H9 (cell line): ENCODE measurements around the gene SOX11. TPM values are rescaled to one million over a fixed set of nuclear protein-coding genes. Genes with fewer than 3 reads are reported as not detected.
"Not testable (repeated sequence)": the region's sequence is repeated elsewhere in the genome, so short reads cannot be mapped to it uniquely, and the experiment has no call there.

ENCODE experiments used
- DNase-seq: peaks from one replicate; pipeline ENCODE4 v3.0.0-alpha.2; 2017
- H2AFZ ChIP-seq: one replicate; pipeline ENCODE4 v1.6.1; 2013; ENCODE audit warnings: mild to moderate bottlenecking, low read length, control low read depth, moderate library complexity
- H2AK5ac ChIP-seq: 2 replicates; pipeline ENCODE4 v1.6.1; 2013; ENCODE audit warnings: low read length, control low read depth, mixed read lengths; ENCODE audit not compliant: insufficient read length
- H2BK120ac ChIP-seq: one replicate; pipeline ENCODE4 v1.6.1; 2013; ENCODE audit warnings: low read depth, mild to moderate bottlenecking, low read length, control low read depth, inconsistent platforms; ENCODE audit not compliant: poor library complexity, severe bottlenecking
- H2BK12ac ChIP-seq: 2 replicates; pipeline ENCODE4 v1.6.1; 2013; ENCODE audit warnings: low read length, control low read depth, mixed read lengths, low read depth; ENCODE audit not compliant: insufficient read length
- H2BK15ac ChIP-seq: 2 replicates; pipeline ENCODE4 v1.6.1; 2013; ENCODE audit warnings: low read depth, low read length, control low read depth
- H2BK20ac ChIP-seq: one replicate; pipeline ENCODE4 v1.6.1; 2013; ENCODE audit warnings: low read depth, mild to moderate bottlenecking, low read length, control low read depth, inconsistent platforms; ENCODE audit not compliant: poor library complexity, severe bottlenecking
- H2BK5ac ChIP-seq: 2 replicates; pipeline ENCODE4 v1.6.1; 2013; ENCODE audit warnings: low read length, control low read depth, mixed read lengths; ENCODE audit not compliant: insufficient read length
- H3K14ac ChIP-seq: 2 replicates; pipeline ENCODE4 v1.6.1; 2013; ENCODE audit warnings: low read length, control low read depth; ENCODE audit not compliant: insufficient read depth
- H3K18ac ChIP-seq: 2 replicates; pipeline ENCODE4 v1.6.1; 2013; ENCODE audit warnings: low read depth, mild to moderate bottlenecking, mixed read lengths, low read length, control low read depth; ENCODE audit not compliant: insufficient read length
- H3K23ac ChIP-seq: 2 replicates; pipeline ENCODE4 v1.6.1; 2013; ENCODE audit warnings: low read length, control low read depth, mixed read lengths, low read depth; ENCODE audit not compliant: insufficient read length
- H3K23me2 ChIP-seq: 2 replicates; pipeline ENCODE4 v1.6.1; 2013; ENCODE audit warnings: low read depth, mild to moderate bottlenecking, mixed read lengths, low read length, control low read depth; ENCODE audit not compliant: insufficient read length, poor library complexity, severe bottlenecking
- H3K27ac ChIP-seq: 2 replicates; pipeline ENCODE4 v1.5.1; 2013; ENCODE audit warnings: low read length, control low read depth, mixed read lengths, low read depth; ENCODE audit not compliant: insufficient read length
- H3K27me3 ChIP-seq: 2 replicates; pipeline ENCODE4 v1.6.1; 2013; ENCODE audit warnings: low read length, control low read depth, inconsistent platforms; ENCODE audit not compliant: insufficient read depth
- H3K4ac ChIP-seq: 2 replicates; pipeline ENCODE4 v1.6.1; 2013; ENCODE audit warnings: low read depth, mild to moderate bottlenecking, control low read depth, inconsistent platforms, low read length, moderate library complexity
- H3K4me1 ChIP-seq: 2 replicates; pipeline ENCODE4 v1.6.1; 2013; ENCODE audit warnings: low read length, control low read depth, inconsistent platforms; ENCODE audit not compliant: insufficient read depth
- H3K4me2 ChIP-seq: 2 replicates; pipeline ENCODE4 v1.6.1; 2013; ENCODE audit warnings: low read length, control low read depth, mixed read lengths; ENCODE audit not compliant: insufficient read length, insufficient read depth
- H3K56ac ChIP-seq: 2 replicates; pipeline ENCODE4 v1.6.1; 2013; ENCODE audit warnings: low read depth, mild to moderate bottlenecking, mixed read lengths, low read length, control low read depth; ENCODE audit not compliant: insufficient read length
- H3K79me1 ChIP-seq: 2 replicates; pipeline ENCODE4 v1.6.1; 2013; ENCODE audit warnings: low read depth, mild to moderate bottlenecking, moderate library complexity, low read length, control low read depth, inconsistent platforms; ENCODE audit not compliant: insufficient read depth, poor library complexity, severe bottlenecking
- H3K79me2 ChIP-seq: 2 replicates; pipeline ENCODE4 v1.6.1; 2013; ENCODE audit warnings: low read length, control low read depth, inconsistent platforms; ENCODE audit not compliant: insufficient read depth
- H3K9ac ChIP-seq: 2 replicates; pipeline ENCODE4 v1.6.1; 2013; ENCODE audit warnings: low read length, control low read depth, mixed read lengths; ENCODE audit not compliant: insufficient read length; ENCODE audit errors: extremely low read depth
- H3K9me3 ChIP-seq: one replicate; pipeline ENCODE4 v1.6.1; 2013; ENCODE audit warnings: low read depth, low read length, inconsistent platforms; ENCODE audit not compliant: control insufficient read depth
- H3T11ph ChIP-seq: one replicate; pipeline ENCODE4 v1.6.1; 2013; ENCODE audit warnings: mild to moderate bottlenecking, low read length, control low read depth, inconsistent platforms
- H4K20me1 ChIP-seq: one replicate; pipeline ENCODE4 v1.6.1; 2013; ENCODE audit not compliant: control insufficient read depth, insufficient read length, insufficient read depth
- H4K5ac ChIP-seq: 2 replicates; pipeline ENCODE4 v1.6.1; 2013; ENCODE audit warnings: low read depth, mild to moderate bottlenecking, mixed read lengths, low read length, control low read depth; ENCODE audit not compliant: insufficient read length
- H4K8ac ChIP-seq: replicated peaks from 2 replicates; pipeline ENCODE4 v1.6.1; 2013; ENCODE audit warnings: low read length, control low read depth, mixed read lengths, low read depth; ENCODE audit not compliant: insufficient read length
- H4K91ac ChIP-seq: 2 replicates; pipeline ENCODE4 v1.6.1; 2013; ENCODE audit warnings: low read depth, mild to moderate bottlenecking, moderate library complexity, mixed read lengths, low read length, control low read depth; ENCODE audit not compliant: insufficient read length
- H3K27ac Mint-ChIP-seq, 3 experiments: 2 replicates in 2 of 3; 3 replicates in 1 of 3; pipeline ENCODE4 v1.8.0; 2020 to 2021; ENCODE audit warnings: mixed read lengths in 3 of 3, mild to moderate bottlenecking in 1 of 3, moderate library complexity in 1 of 3
- H3K27me3 Mint-ChIP-seq: 2 replicates; pipeline ENCODE4 v1.8.0; 2021; ENCODE audit warnings: low read depth, mild to moderate bottlenecking, moderate library complexity, mixed read lengths
- H3K36me3 Mint-ChIP-seq, 3 experiments: 2 replicates in 2 of 3; 3 replicates in 1 of 3; pipeline ENCODE4 v1.8.0; 2020 to 2021; ENCODE audit warnings: low read depth in 3 of 3, mixed read lengths in 3 of 3; ENCODE audit not compliant: insufficient read depth in 1 of 3
- H3K4me1 Mint-ChIP-seq, 2 experiments: 2 replicates each; pipeline ENCODE4 v1.8.0; 2020; ENCODE audit warnings: mixed read lengths in 2 of 2
- H3K4me3 Mint-ChIP-seq, 2 experiments: 2 replicates in 1 of 2; 3 replicates in 1 of 2; pipeline ENCODE4 v1.8.0; 2020 to 2021; ENCODE audit warnings: mild to moderate bottlenecking in 2 of 2, mixed read lengths in 2 of 2, moderate library complexity in 1 of 2
- H3K9me3 Mint-ChIP-seq, 2 experiments: 2 replicates in 1 of 2; 3 replicates in 1 of 2; pipeline ENCODE4 v1.8.0; 2020; ENCODE audit warnings: mild to moderate bottlenecking in 2 of 2, mixed read lengths in 2 of 2, moderate library complexity in 1 of 2
- WGBS: extraction: QIAGEN DNeasy Blood & Tissue Kit; methylation state at CpG from one replicate; pipeline ENCODE4 v1.1.7; 2013; ENCODE audit warnings: missing lambda C conversion rate, low lambda C conversion rate, mixed read lengths; ENCODE audit not compliant: insufficient read length; ENCODE audit errors: extremely low coverage; 5-methylcytosine and 5-hydroxymethylcytosine counted together
- total RNA-seq: library from RNA; stranded (reverse); gene quantifications from 2 replicates; pipeline ENCODE4 v1.2.1, GENCODE V29; 2021
- TF ChIP-seq, protein P1 (sequence below): fragments of 200-600 bp; sonication (generic); conservative IDR thresholded peaks from 3 replicates; pipeline ENCODE4 v1.8.0; 2021; ENCODE audit warnings: antibody characterized with exemption, mild to moderate bottlenecking

SOX11 gene
- total RNA-seq, 1 experiment from 2014 or later: 43.8 TPM

GRCh38 chr2:5666798-5667197 lies 25.4 kb upstream of the SOX11 start:
- Mint-ChIP-seq H3K36me3 (peaks cover 0 to 2% (median 0%) of the 10 kb centered on the region in 3 experiments; a peak in 1 of 7 replicates), H3K4me1 (peaks cover 11 to 16% of the 10 kb centered on the region in 2 experiments), H3K27me3 (peaks cover 4% of the 10 kb centered on the region; the same call in 1 of the 2 replicates), H3K9me3 (no peaks in the 10 kb centered on the region; a peak in 1 of 5 replicates), H3K4me3 (no peak overlapping the region), H3K27ac (no peak overlapping the region; a peak in 1 of 7 replicates)
- no peak overlapping the region for H3K9ac ChIP-seq
- no peaks in the 10 kb centered on the region for H4K20me1 ChIP-seq
- no peaks in the 10 kb centered on the region for H3K79me2 ChIP-seq
- H3K56ac ChIP-seq: no peak overlapping the region
- peak; percentile 65 for DNase-seq
- H3K4me1 ChIP-seq: no peaks in the 10 kb centered on the region
- no peak overlapping the region for H3T11ph ChIP-seq
- H2AFZ ChIP-seq: no peak overlapping the region
- no peak overlapping the region for H2BK12ac ChIP-seq
- no peak overlapping the region for H2BK120ac ChIP-seq
- no peak overlapping the region for H3K18ac ChIP-seq
- H2BK20ac ChIP-seq: no peak overlapping the region
- no peaks in the 10 kb centered on the region for H3K27me3 ChIP-seq
- 0 out of 2 replicates have a peak overlapping the region, but pooled peaks have one; percentile 32 for H2BK15ac ChIP-seq
- no peaks in the 10 kb centered on the region for H3K9me3 ChIP-seq
- H2BK5ac ChIP-seq: no peak overlapping the region
- no peak overlapping the region for H4K5ac ChIP-seq
- no peak overlapping the region for H3K4me2 ChIP-seq
- H4K8ac ChIP-seq: no peak overlapping the region
- no peak overlapping the region; the same call in 1 of the 2 replicates for H3K14ac ChIP-seq
- no peak overlapping the region for H3K27ac ChIP-seq
- H3K23ac ChIP-seq: no peak overlapping the region
- no peaks in the 10 kb centered on the region for H3K79me1 ChIP-seq
- TF ChIP-seq, protein P1, sequence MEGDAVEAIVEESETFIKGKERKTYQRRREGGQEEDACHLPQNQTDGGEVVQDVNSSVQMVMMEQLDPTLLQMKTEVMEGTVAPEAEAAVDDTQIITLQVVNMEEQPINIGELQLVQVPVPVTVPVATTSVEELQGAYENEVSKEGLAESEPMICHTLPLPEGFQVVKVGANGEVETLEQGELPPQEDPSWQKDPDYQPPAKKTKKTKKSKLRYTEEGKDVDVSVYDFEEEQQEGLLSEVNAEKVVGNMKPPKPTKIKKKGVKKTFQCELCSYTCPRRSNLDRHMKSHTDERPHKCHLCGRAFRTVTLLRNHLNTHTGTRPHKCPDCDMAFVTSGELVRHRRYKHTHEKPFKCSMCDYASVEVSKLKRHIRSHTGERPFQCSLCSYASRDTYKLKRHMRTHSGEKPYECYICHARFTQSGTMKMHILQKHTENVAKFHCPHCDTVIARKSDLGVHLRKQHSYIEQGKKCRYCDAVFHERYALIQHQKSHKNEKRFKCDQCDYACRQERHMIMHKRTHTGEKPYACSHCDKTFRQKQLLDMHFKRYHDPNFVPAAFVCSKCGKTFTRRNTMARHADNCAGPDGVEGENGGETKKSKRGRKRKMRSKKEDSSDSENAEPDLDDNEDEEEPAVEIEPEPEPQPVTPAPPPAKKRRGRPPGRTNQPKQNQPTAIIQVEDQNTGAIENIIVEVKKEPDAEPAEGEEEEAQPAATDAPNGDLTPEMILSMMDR: no peak
- no peaks in the 10 kb centered on the region for H3K23me2 ChIP-seq
- H3K4ac ChIP-seq: no peak overlapping the region
- no CpG with 5 or more reads among the region's 4 CpGs for WGBS
- H4K91ac ChIP-seq: no peak overlapping the region
- no peak overlapping the region for H2AK5ac ChIP-seq

DNA sequence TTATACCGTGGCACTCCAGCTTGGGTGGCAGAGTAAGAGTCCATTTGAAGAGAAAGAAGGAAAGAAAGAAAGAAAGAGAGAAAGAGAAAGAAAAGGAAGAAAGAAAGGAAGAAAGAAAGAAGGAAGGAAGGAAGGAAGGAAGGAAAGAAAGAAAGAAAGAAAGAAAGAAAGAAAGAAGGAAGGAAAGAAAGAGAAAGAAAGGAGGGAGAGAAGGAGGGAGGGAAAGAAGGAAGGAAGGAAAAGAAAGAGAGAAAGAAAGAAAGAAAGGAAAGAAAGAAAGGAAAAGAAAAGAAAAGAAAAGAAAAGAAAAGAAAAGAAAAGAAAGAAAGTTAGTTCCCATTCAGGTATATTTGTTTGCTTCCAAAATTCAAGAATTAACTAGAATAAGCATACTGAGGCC lies 24.5 kb upstream of the SOX11 start:
- H4K5ac ChIP-seq, H3T11ph ChIP-seq, H4K8ac ChIP-seq, H3K27ac Mint-ChIP-seq, H3K18ac ChIP-seq, H4K20me1 ChIP-seq, H2AK5ac ChIP-seq, H3K79me1 ChIP-seq, H3K4me3 Mint-ChIP-seq, H3K79me2 ChIP-seq, H3K23ac ChIP-seq, H2AFZ ChIP-seq, H3K27me3 Mint-ChIP-seq, H2BK12ac ChIP-seq, H2BK20ac ChIP-seq, H3K9me3 Mint-ChIP-seq, H2BK120ac ChIP-seq, H2BK15ac ChIP-seq, H2BK5ac ChIP-seq, H3K14ac ChIP-seq, H3K4ac ChIP-seq, H3K4me2 ChIP-seq, H3K56ac ChIP-seq, H3K4me1 ChIP-seq, H3K9ac ChIP-seq, H3K27me3 ChIP-seq, H3K23me2 ChIP-seq, H3K9me3 ChIP-seq, H3K27ac ChIP-seq, H4K91ac ChIP-seq, H3K36me3 Mint-ChIP-seq, DNase-seq: not testable (repeated sequence)
- WGBS: no CpG with 5 or more reads among the region's 1 CpG
- peaks cover 12 to 16% of the 10 kb centered on the region in 2 experiments for H3K4me1 Mint-ChIP-seq
